GM12892 (cell line): ENCODE results near the gene BRICD5.

Source experiments
- DNase-seq: peaks from one replicate; pipeline ENCODE4 v3.0.0; 2011; ENCODE audit not compliant: insufficient read length
- FAIRE-seq: peaks from 2 replicates; lab custom pipeline; 2011; peaks lifted over from hg19 to GRCh38; lab: Jason Lieb, UNC
- POLR2A ChIP-seq: IDR thresholded peaks from 2 replicates; pipeline ENCODE4 v1.6.1; 2011; ENCODE audit warnings: low read depth, low read length, control low read depth
- TAF1 ChIP-seq: IDR thresholded peaks from 2 replicates; pipeline ENCODE4 v1.6.1; 2011; ENCODE audit warnings: low read depth, mild to moderate bottlenecking, control low read depth, low read length, borderline replicate concordance

Gene BRICD5

GRCh38 chr16:2160915-2161551 is 49.6 kb downstream of the BRICD5 start:
- FAIRE-seq (peak; percentile 86), DNase-seq (no peak)
- TF ChIP-seq TAF1 = 0 out of 2 replicates have a peak, but pooled peaks have one; percentile 10
- no peak for TF ChIP-seq POLR2A
